Measurements from ENCODE around the gene SH3RF3.

DNA sequence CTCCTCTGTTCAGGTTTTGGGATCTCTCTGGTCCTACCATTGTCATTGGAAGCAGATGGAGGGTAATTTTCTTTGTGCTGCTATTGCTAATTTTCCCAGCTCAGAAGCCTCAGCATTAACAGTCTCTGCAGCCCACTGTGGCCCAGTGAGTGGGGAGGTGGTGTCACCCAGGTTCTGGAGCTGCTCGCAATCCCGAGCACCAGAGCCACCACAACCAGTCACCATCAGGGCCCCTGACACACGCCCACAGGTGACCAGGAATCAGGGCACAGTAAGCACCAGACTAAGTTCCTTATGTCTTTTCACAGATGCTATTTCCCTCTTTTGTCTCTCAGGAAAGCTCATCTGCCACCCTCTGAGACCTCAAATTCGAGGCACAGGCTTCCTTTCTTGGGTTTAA is 396.8 kb downstream of the SH3RF3 start:
- TF ChIP-seq, protein P1, sequence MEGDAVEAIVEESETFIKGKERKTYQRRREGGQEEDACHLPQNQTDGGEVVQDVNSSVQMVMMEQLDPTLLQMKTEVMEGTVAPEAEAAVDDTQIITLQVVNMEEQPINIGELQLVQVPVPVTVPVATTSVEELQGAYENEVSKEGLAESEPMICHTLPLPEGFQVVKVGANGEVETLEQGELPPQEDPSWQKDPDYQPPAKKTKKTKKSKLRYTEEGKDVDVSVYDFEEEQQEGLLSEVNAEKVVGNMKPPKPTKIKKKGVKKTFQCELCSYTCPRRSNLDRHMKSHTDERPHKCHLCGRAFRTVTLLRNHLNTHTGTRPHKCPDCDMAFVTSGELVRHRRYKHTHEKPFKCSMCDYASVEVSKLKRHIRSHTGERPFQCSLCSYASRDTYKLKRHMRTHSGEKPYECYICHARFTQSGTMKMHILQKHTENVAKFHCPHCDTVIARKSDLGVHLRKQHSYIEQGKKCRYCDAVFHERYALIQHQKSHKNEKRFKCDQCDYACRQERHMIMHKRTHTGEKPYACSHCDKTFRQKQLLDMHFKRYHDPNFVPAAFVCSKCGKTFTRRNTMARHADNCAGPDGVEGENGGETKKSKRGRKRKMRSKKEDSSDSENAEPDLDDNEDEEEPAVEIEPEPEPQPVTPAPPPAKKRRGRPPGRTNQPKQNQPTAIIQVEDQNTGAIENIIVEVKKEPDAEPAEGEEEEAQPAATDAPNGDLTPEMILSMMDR (IDR thresholded peaks at IDR 0.05; ENCODE audit: insufficient read depth, low read depth, low read length), result no peak
- no peak for TF ChIP-seq EZH2 (IDR thresholded peaks at IDR 0.05; ENCODE audit: insufficient read depth, low read length)
